Measurements from ENCODE around the gene DNLZ. TPM values are rescaled to one million over a fixed set of nuclear protein-coding genes. Genes with fewer than 3 reads are reported as not detected.
"Not testable (repeated sequence)": the region's sequence is repeated elsewhere in the genome, so short reads cannot be mapped to it uniquely, and the experiment has no call there.

DNLZ gene
- total RNA-seq, 4 donors from 2014 or later, result 37.9 to 65.1 (median 54.3) TPM

GRCh38 chr9:136324501-136325300 lies 38.8 kb downstream of the DNLZ start:
- in situ Hi-C loops (cut with MboI; ENCODE audit: low sequenced_read_pairs in 4 of 4), result no loop called here
- Histone ChIP-seq H3K9me3 (no peaks in the 10 kb centered on the region), H3K27me3 (peaks cover 6 to 31% (median 24%) of the 10 kb centered on the region in 3 donors), H3K36me3 (no peaks in the 10 kb centered on the region), H3K27ac (no peak overlapping the region), H3K4me1 (peaks cover 0 to 11% of the 10 kb centered on the region in 2 donors), H3K4me3 (no peak overlapping the region)
- no peak for ATAC-seq
- DNase-seq, result no peak
- TF ChIP-seq POLR2A (IDR thresholded peaks at IDR 0.05) (no peak), CTCF (IDR thresholded peaks at IDR 0.05 in 4 of 5, conservative IDR thresholded peaks at IDR 0.05 in 1 of 5) (no peak)
- intact Hi-C loops (cut with DNase I; ENCODE audit: low total_unique reads), result no loop called here

GRCh38 chr9:136323371-136323789 lies 40.2 kb downstream of the DNLZ start:
- no peak for ATAC-seq
- no peak for TF ChIP-seq CTCF (IDR thresholded peaks at IDR 0.05 in 4 of 5, conservative IDR thresholded peaks at IDR 0.05 in 1 of 5)
- TF ChIP-seq POLR2A (IDR thresholded peaks at IDR 0.05), result no peak
- in situ Hi-C loops (cut with MboI; ENCODE audit: low sequenced_read_pairs in 4 of 4), result no loop called here
- no peak for DNase-seq
- no peak overlapping the region for H3K4me3 ChIP-seq
- H3K9me3 ChIP-seq, result no peaks in the 10 kb centered on the region
- no peaks in the 10 kb centered on the region for H3K36me3 ChIP-seq
- H3K27me3 ChIP-seq, result peaks cover 6 to 31% (median 20%) of the 10 kb centered on the region in 3 donors
- H3K27ac ChIP-seq, result no peak overlapping the region
- intact Hi-C loops (cut with DNase I; ENCODE audit: low total_unique reads), result no loop called here
- H3K4me1 ChIP-seq, result peaks cover 0 to 11% of the 10 kb centered on the region in 2 donors

- intact Hi-C loops (cut with DNase I; ENCODE audit: low total_unique reads), result no loop called here
Observed at GRCh38 chr9:136322756-136323330, 40.7 kb downstream of the DNLZ start.

GRCh38 chr9:136321561-136321960 lies 42.0 kb downstream of the DNLZ start:
- H3K36me3 ChIP-seq, result no peaks in the 10 kb centered on the region
- H3K4me1 ChIP-seq, result no peaks in the 10 kb centered on the region
- in situ Hi-C loops (cut with MboI; ENCODE audit: low sequenced_read_pairs in 4 of 4) (no loop called here), intact Hi-C loops (cut with DNase I; ENCODE audit: low total_unique reads) (no loop called here)
- DNase-seq, result no peak
- TF ChIP-seq CTCF (IDR thresholded peaks at IDR 0.05 in 4 of 5, conservative IDR thresholded peaks at IDR 0.05 in 1 of 5) (no peak), POLR2A (IDR thresholded peaks at IDR 0.05) (no peak)
- no peaks in the 10 kb centered on the region for H3K9me3 ChIP-seq
- H3K27ac ChIP-seq, result no peak overlapping the region
- ATAC-seq, result no peak
- peaks cover 2 to 21% (median 9%) of the 10 kb centered on the region in 3 donors for H3K27me3 ChIP-seq
- no peak overlapping the region for H3K4me3 ChIP-seq

More at GRCh38 chr9:136322756-136323330, 40.7 kb downstream of the DNLZ start:
- H3K27me3 ChIP-seq, result peaks cover 2 to 27% (median 16%) of the 10 kb centered on the region in 3 donors
- in situ Hi-C loops (cut with MboI; ENCODE audit: low sequenced_read_pairs in 4 of 4), result no loop called here
- no peaks in the 10 kb centered on the region for H3K9me3 ChIP-seq
- no peaks in the 10 kb centered on the region for H3K36me3 ChIP-seq
- TF ChIP-seq POLR2A (IDR thresholded peaks at IDR 0.05) (no peak), CTCF (IDR thresholded peaks at IDR 0.05 in 4 of 5, conservative IDR thresholded peaks at IDR 0.05 in 1 of 5) (no peak)
- no peak overlapping the region for H3K4me3 ChIP-seq
- H3K27ac ChIP-seq, result no peak overlapping the region
- ATAC-seq, result no peak
- no peak for DNase-seq
- H3K4me1 ChIP-seq, result peaks cover 0 to 6% of the 10 kb centered on the region in 2 donors

- H3K4me1 ChIP-seq; ATAC-seq; in situ Hi-C loops (cut with MboI; ENCODE audit: low sequenced_read_pairs in 4 of 4): not testable (repeated sequence)
Observed at GRCh38 chr9:136320972-136321371, 42.6 kb downstream of the DNLZ start.

GRCh38 chr9:136319955-136320354 lies 43.6 kb downstream of the DNLZ start:
- ATAC-seq; H3K4me3 ChIP-seq; H3K4me1 ChIP-seq; H3K36me3 ChIP-seq; H3K27ac ChIP-seq; DNase-seq; H3K9me3 ChIP-seq; intact Hi-C loops (cut with DNase I; ENCODE audit: low total_unique reads); in situ Hi-C loops (cut with MboI; ENCODE audit: low sequenced_read_pairs in 4 of 4): not testable (repeated sequence)
- H3K27me3 ChIP-seq, result peaks cover 0 to 15% (median 2%) of the 10 kb centered on the region in 3 donors

More at GRCh38 chr9:136320972-136321371, 42.6 kb downstream of the DNLZ start:
- H3K27ac ChIP-seq; H3K36me3 ChIP-seq; DNase-seq; H3K4me3 ChIP-seq; H3K9me3 ChIP-seq; intact Hi-C loops (cut with DNase I; ENCODE audit: low total_unique reads): not testable (repeated sequence)
- H3K27me3 ChIP-seq, result peaks cover 2 to 20% (median 4%) of the 10 kb centered on the region in 3 donors

GRCh38 chr9:136319244-136319643 lies 44.3 kb downstream of the DNLZ start:
- H3K27ac ChIP-seq; H3K4me3 ChIP-seq; DNase-seq; H3K9me3 ChIP-seq; H3K4me1 ChIP-seq; in situ Hi-C loops (cut with MboI; ENCODE audit: low sequenced_read_pairs in 4 of 4); H3K36me3 ChIP-seq; intact Hi-C loops (cut with DNase I; ENCODE audit: low total_unique reads); ATAC-seq: not testable (repeated sequence)
- peaks cover 0 to 19% (median 2%) of the 10 kb centered on the region in 3 donors for H3K27me3 ChIP-seq
